NCI-H146 treated with DMSO at 0.1 percent for 48 hours (cell line): ENCODE data around the gene STK39.

Experiments used
- DNase-seq: peaks from one replicate; lab custom pipeline; 2025; ENCODE audit not compliant: unreplicated experiment; lab: John Stamatoyannopoulos, UW

The STK39 gene

GRCh38 chr2:168210895-168211570 lies 36.4 kb downstream of the STK39 start:
- DNase-seq: no peak

GRCh38 chr2:168210216-168210894 lies 37.0 kb downstream of the STK39 start:
- no peak for DNase-seq

- DNase-seq: no peak
Observed at GRCh38 chr2:168208652-168209051, 38.7 kb downstream of the STK39 start.

GRCh38 chr2:168207851-168208250 lies 39.5 kb downstream of the STK39 start:
- DNase-seq: no peak

- no peak for DNase-seq
Observed at GRCh38 chr2:168203762-168204693, 43.4 kb downstream of the STK39 start.

- no peak for DNase-seq
Observed at GRCh38 chr2:168201584-168202116, 45.7 kb downstream of the STK39 start.

- DNase-seq: no peak
Observed at GRCh38 chr2:168200930-168201583, 46.3 kb downstream of the STK39 start.

- DNase-seq: no peak
Observed at GRCh38 chr2:168198476-168199207, 48.8 kb downstream of the STK39 start.

GRCh38 chr2:168196764-168197180 lies 50.6 kb downstream of the STK39 start:
- no peak for DNase-seq

- DNase-seq: no peak
Observed at GRCh38 chr2:168194784-168195522, 52.4 kb downstream of the STK39 start.

- no peak for DNase-seq
Observed at GRCh38 chr2:168192839-168193616, 54.4 kb downstream of the STK39 start.

GRCh38 chr2:168191955-168192785 lies 55.2 kb downstream of the STK39 start:
- no peak for DNase-seq

- DNase-seq: no peak
Observed at GRCh38 chr2:168190590-168191336, 56.6 kb downstream of the STK39 start.

GRCh38 chr2:168189835-168190569 lies 57.4 kb downstream of the STK39 start:
- no peak for DNase-seq

GRCh38 chr2:168188002-168188401 lies 59.4 kb downstream of the STK39 start:
- DNase-seq: no peak

- no peak for DNase-seq
Observed at GRCh38 chr2:168186452-168186851, 60.9 kb downstream of the STK39 start.
